GM12878 (cell line): ENCODE data around the gene USP12. TPM values are rescaled to one million over a fixed set of nuclear protein-coding genes. Genes with fewer than 3 reads are reported as not detected.

Source experiments
- ATAC-seq: fragments of 200-7000 bp; cut with Tn5 transposase; 3 replicates; pipeline ENCODE4 v1.9.1; 2020; ENCODE audit warnings: mild to moderate bottlenecking, moderate library complexity
- BruUV-seq: library from RNA; stranded (reverse); fragments of 400-500 nt; replicated peaks from 2 replicates; lab custom pipeline; 2021; lab: Mats Ljungman, UMichigan
- CTCF ChIA-PET: fragments of 300-600 bp; sonication (Branson Sonifier 250); formaldehyde crosslinking; extraction: SDS; loops from one replicate; lab custom pipeline; 2021; ENCODE audit warnings: inconsistent platforms; lab: Yijun Ruan, JAX
- POLR2A ChIA-PET: fragments of 350-600 bp; formaldehyde crosslinking; extraction: SDS; loops from one replicate; lab custom pipeline; 2021; ENCODE audit warnings: inconsistent platforms; lab: Charles Lee
- RAD21 ChIA-PET: fragments of 300-600 bp; sonication (Branson Sonifier 250); formaldehyde crosslinking; loops from one replicate; lab custom pipeline; 2023; ENCODE audit warnings: antibody characterized with exemption; ENCODE audit not compliant: unreplicated experiment; lab: Charles Lee
- SMC1A ChIA-PET: fragments of 300-600 bp; sonication (Branson Sonifier 250); formaldehyde crosslinking; loops from one replicate; lab custom pipeline; 2023; ENCODE audit not compliant: unreplicated experiment, uncharacterized antibody; lab: Charles Lee
- DNase-seq: peaks from one replicate; pipeline ENCODE4 v3.0.0-alpha.2; 2011; ENCODE audit warnings: low read depth, low spot score
- FAIRE-seq: peaks from 3 replicates; lab custom pipeline; 2011; peaks lifted over from hg19 to GRCh38; lab: Jason Lieb, UNC
- H2AFZ ChIP-seq: 2 replicates; pipeline ENCODE4 v1.6.0; 2011; ENCODE audit warnings: low read depth, low read length, control low read depth; ENCODE audit not compliant: control insufficient read depth
- H3K27ac ChIP-seq: 2 replicates; pipeline ENCODE4 v1.5.1; 2011; ENCODE audit warnings: control low read depth; ENCODE audit not compliant: control insufficient read depth, insufficient read depth
- H3K27me3 ChIP-seq, 2 experiments: replicated peaks in 1 of 2; 2 replicates each; pipeline versions ENCODE4 v1.6.0 to v1.6.1; 2011; ENCODE audit warnings: low read length in 1 of 2; ENCODE audit not compliant: control insufficient read depth in 2 of 2, insufficient read depth in 2 of 2
- H3K36me3 ChIP-seq, 2 experiments: 2 replicates each; pipeline ENCODE4 v1.5.1; 2011; ENCODE audit warnings: low read length in 1 of 2; ENCODE audit not compliant: control insufficient read depth in 2 of 2, insufficient read depth in 2 of 2
- H3K4me1 ChIP-seq: 2 replicates; pipeline ENCODE4 v1.6.1; 2011; ENCODE audit warnings: mild to moderate bottlenecking, low read length, moderate library complexity, mixed read lengths; ENCODE audit not compliant: control insufficient read depth, insufficient read depth
- H3K4me2 ChIP-seq: 2 replicates; pipeline ENCODE4 v1.6.0; 2011; ENCODE audit warnings: control low read depth; ENCODE audit not compliant: control insufficient read depth, insufficient read depth
- H3K4me3 ChIP-seq: fragments of 200-600 bp; sonication (generic); 2 replicates; pipeline ENCODE4 v1.5.1; 2016
- H3K79me2 ChIP-seq: 2 replicates; pipeline ENCODE4 v1.6.0; 2011; ENCODE audit warnings: low read length; ENCODE audit not compliant: control insufficient read depth, insufficient read depth
- H3K9ac ChIP-seq: 2 replicates; pipeline ENCODE4 v1.8.0; 2011; ENCODE audit warnings: low read length, control low read depth, mixed read lengths; ENCODE audit not compliant: control insufficient read depth, insufficient read depth
- H3K9me3 ChIP-seq: replicated peaks from 3 replicates; pipeline ENCODE4 v1.5.1; 2011; ENCODE audit warnings: mild to moderate bottlenecking, low read length; ENCODE audit not compliant: control insufficient read depth, insufficient read depth
- H4K20me1 ChIP-seq: 2 replicates; pipeline ENCODE4 v1.6.0; 2011; ENCODE audit not compliant: control insufficient read depth, insufficient read depth
- CBX3 ChIP-seq: fragments of 200-600 bp; sonication (generic); IDR thresholded peaks from 2 replicates; pipeline ENCODE4 v1.6.1; 2016; ENCODE audit warnings: low read depth, borderline replicate concordance
- CEBPB ChIP-seq, 2 experiments: fragments of 150-350 bp in 1 of 2; IDR thresholded peaks; 2 replicates each; pipeline ENCODE4 v1.6.1; 2012 to 2014; ENCODE audit warnings: low read depth in 2 of 2, low read length in 2 of 2, borderline replicate concordance in 1 of 2, inconsistent platforms in 1 of 2
- E4F1 ChIP-seq: fragments of 450-650 bp; IDR thresholded peaks from 2 replicates; pipeline ENCODE4 v1.6.1; 2018; ENCODE audit warnings: borderline replicate concordance, mild to moderate bottlenecking; ENCODE audit not compliant: partially characterized antibody
- GATAD2B ChIP-seq: fragments of 450-650 bp; conservative IDR thresholded peaks from 2 replicates; pipeline ENCODE4 v1.6.1; 2017; ENCODE audit warnings: low read depth, mild to moderate bottlenecking, moderate library complexity
- PKNOX1 ChIP-seq: fragments of 450-650 bp; IDR thresholded peaks from 2 replicates; pipeline ENCODE4 v1.6.1; 2016; ENCODE audit warnings: mild to moderate bottlenecking
- POU2F2 ChIP-seq: IDR thresholded peaks from 3 replicates; pipeline ENCODE4 v1.6.1; 2011; ENCODE audit warnings: low read depth, mild to moderate bottlenecking, low read length, borderline replicate concordance
- SPI1 ChIP-seq: IDR thresholded peaks from 2 replicates; pipeline ENCODE4 v1.6.1; 2011; ENCODE audit warnings: low read depth, mild to moderate bottlenecking, low read length, moderate library complexity, borderline replicate concordance; ENCODE audit not compliant: insufficient read depth
- YBX1 ChIP-seq: fragments of 450-650 bp; IDR thresholded peaks from 2 replicates; pipeline ENCODE4 v1.6.1; 2016; ENCODE audit warnings: antibody characterized with exemption
- ZBED1 ChIP-seq: IDR thresholded peaks from 2 replicates; pipeline ENCODE4 v1.6.1; 2016; ENCODE audit warnings: borderline replicate concordance
- ZNF217 ChIP-seq: fragments of 450-650 bp; IDR thresholded peaks from 2 replicates; pipeline ENCODE4 v1.6.1; 2017; ENCODE audit warnings: antibody characterized with exemption, mild to moderate bottlenecking
- WGBS: methylation state at CpG from one replicate; pipeline ENCODE4 v1.1.6; 2016; ENCODE audit warnings: low lambda C conversion rate; ENCODE audit not compliant: insufficient replicate concordance, insufficient coverage; ENCODE audit errors: missing lambda C conversion rate; 5-methylcytosine and 5-hydroxymethylcytosine counted together
- in situ Hi-C: fragments of 300-500 bp; cut with MboI; formaldehyde crosslinking; loops from 9 replicates; pipeline ENCODE4 v1.14.3; 2018; ENCODE audit warnings: mixed read lengths
- intact Hi-C: fragments of 100-400 bp; cut with micrococcal nuclease; formaldehyde crosslinking; loops from one replicate; pipeline ENCODE4 v1.14.2; 2022; ENCODE audit not compliant: unreplicated experiment
- polyA plus RNA-seq, 11 experiments: library from polyadenylated mRNA; depleted of rRNA in 4 of 11; unstranded in 6 of 11; stranded (reverse) in 5 of 11; fragments of >200 nt; fragmentation: Nextera tagmentation in 4 of 11; fragmentation: Illumina TruSeq in 1 of 11; extraction: Ambion mirVana in 4 of 11; extraction: Trizol in 1 of 11; gene quantifications; 1 replicate in 1 of 11; 2 replicates in 10 of 11; pipeline versions ENCODE4 v1.2.1 to v1.2.3, GENCODE V29; 2011 to 2016; ENCODE audit warnings: inconsistent platforms in 2 of 11, missing spikeins in 2 of 11, low read depth in 1 of 11
- total RNA-seq, 4 experiments: library from RNA; depleted of rRNA in 3 of 4; stranded (reverse); fragments of >200 nt in 3 of 4; fragmentation: Illumina TruSeq in 1 of 4; extraction: Trizol in 1 of 4; gene quantifications; 2 replicates each; pipeline versions ENCODE4 v1.2.1 to v1.2.3, GENCODE V29; 2013 to 2021

The USP12 gene
- total and polyA plus RNA-seq, 10 of the 15 experiments (the other 5 are each of a cell fraction or from before 2014, with no cell fraction given): 3.5 to 32.2 (median 24.6) TPM

DNA sequence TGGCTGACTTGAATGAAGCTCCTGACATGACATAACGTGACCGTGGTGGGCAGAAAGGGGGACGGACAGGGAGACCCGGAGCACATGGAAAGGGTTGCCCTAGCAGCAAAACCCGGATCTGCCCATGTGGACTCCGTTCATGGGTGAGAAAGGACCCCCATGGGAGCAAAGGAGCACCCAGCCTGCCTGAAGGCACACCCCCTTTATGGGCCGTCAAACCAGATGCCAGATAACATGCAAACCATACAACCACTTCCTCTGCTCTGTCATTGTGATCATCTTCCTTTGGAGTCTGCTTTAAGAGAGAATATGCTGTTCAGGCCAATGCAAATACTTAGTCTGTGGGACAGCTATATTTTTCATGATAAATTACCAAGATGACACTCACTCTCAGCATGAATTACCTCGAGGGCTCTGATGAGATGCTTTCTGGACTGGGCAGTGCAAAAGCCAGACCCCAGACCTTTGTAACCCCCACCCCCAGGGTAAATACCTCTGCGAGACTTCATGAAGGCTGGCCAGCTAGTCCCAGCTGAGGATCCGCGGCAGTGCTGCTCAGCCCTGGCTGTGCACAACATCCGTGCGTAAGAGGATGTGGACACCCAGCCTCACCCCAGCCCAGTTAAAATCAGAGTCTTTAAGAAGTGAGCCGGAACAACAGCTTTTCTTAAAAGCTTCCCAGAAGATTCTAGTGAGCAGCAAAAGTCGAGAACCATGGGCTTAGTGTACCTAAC, 126.6 kb downstream of the USP12 start:
- H2AFZ ChIP-seq: no peak overlapping the region; the same call in 1 of the 2 replicates
- H3K4me2 ChIP-seq: 0 out of 2 replicates have a peak overlapping the region, but pooled peaks have one; percentile 34
- no TSS peak for BruUV-seq
- peak; percentile 33 for DNase-seq
- no peak overlapping the region for H3K4me3 ChIP-seq
- peak; percentile 13 for FAIRE-seq
- H3K79me2 ChIP-seq: no peaks in the 10 kb centered on the region
- in situ Hi-C loops (no loop called here), intact Hi-C loops (no loop called here)
- no peaks in the 10 kb centered on the region for H3K9me3 ChIP-seq
- RAD21 ChIA-PET: no interaction called here
- peak; percentile 85 for ATAC-seq
- no peak for TF ChIP-seq ZNF217
- TF ChIP-seq PKNOX1: peak; percentile 42; the same call in 1 of the 2 replicates
- TF ChIP-seq SPI1: peak; percentile 60; the same call in 1 of the 2 replicates
- TF ChIP-seq POU2F2: peak; percentile 53; the same call in 2 of the 3 replicates
- H3K27ac ChIP-seq: no peak overlapping the region
- POLR2A ChIA-PET: no interaction called here
- H3K4me1 ChIP-seq: no peaks in the 10 kb centered on the region
- CTCF ChIA-PET: interaction anchor here (0.8 kb wide), 1 partner anchor 14 kb away, joined by 3 read pairs; no protein-coding TSS in a partner anchor
- no peak overlapping the region for H3K9ac ChIP-seq
- WGBS: 11% methylated on average over 15 of the region's 15 CpGs
- SMC1A ChIA-PET: interaction anchor here (0.7 to 1.2 kb wide), 2 partner anchors 58 to 60 kb away, joined by 4 read pairs; no protein-coding TSS in a partner anchor
- H4K20me1 ChIP-seq: no peaks in the 10 kb centered on the region
- no peaks in the 10 kb centered on the region for H3K36me3 ChIP-seq
- H3K27me3 ChIP-seq: no peaks in the 10 kb centered on the region

DNA sequence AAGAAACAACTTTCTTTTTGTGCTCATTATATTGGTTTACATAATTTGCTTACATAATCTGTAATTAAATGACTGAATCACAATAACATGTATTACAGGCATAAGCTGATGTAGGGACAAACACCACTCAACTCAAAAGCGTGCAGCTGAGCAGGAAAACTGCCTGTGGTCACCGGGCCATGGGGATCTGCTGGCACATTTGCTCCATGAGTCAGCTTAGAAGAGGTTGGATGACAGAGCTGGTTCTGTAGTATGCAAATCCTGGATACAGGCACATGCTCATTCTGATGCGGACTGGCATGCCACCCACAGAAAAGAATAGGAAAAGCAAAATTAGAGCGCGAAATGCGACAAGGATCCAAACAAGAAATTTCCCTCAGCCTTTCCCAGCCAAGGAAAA, 128.6 kb downstream of the USP12 start:
- WGBS: 32% methylated on average over 6 of the region's 6 CpGs
- H3K9ac ChIP-seq: no peak overlapping the region
- H3K27ac ChIP-seq: no peak overlapping the region
- ATAC-seq (no peak), DNase-seq (no peak), FAIRE-seq (no peak)
- no TSS peak for BruUV-seq
- intact Hi-C loops (no loop called here), in situ Hi-C loops (no loop called here)
- no peaks in the 10 kb centered on the region for H3K79me2 ChIP-seq
- H3K36me3 ChIP-seq: no peaks in the 10 kb centered on the region
- H2AFZ ChIP-seq: no peak overlapping the region
- POLR2A ChIA-PET: no interaction called here
- CTCF ChIA-PET: interaction anchor here (0.6 kb wide), 1 partner anchor 104 kb away, joined by 3 read pairs; no protein-coding TSS in a partner anchor
- SMC1A ChIA-PET: no interaction called here
- no peaks in the 10 kb centered on the region for H3K9me3 ChIP-seq
- no peak overlapping the region for H3K4me3 ChIP-seq
- no peaks in the 10 kb centered on the region for H4K20me1 ChIP-seq
- H3K4me2 ChIP-seq: no peak overlapping the region
- no peaks in the 10 kb centered on the region for H3K4me1 ChIP-seq
- no peaks in the 10 kb centered on the region for H3K27me3 ChIP-seq
- RAD21 ChIA-PET: no interaction called here
- TF ChIP-seq CBX3 (no peak), YBX1 (no peak), E4F1 (no peak), ZBED1 (no peak), CEBPB (IDR thresholded peaks at IDR 0.05; ENCODE audit: borderline replicate concordance in 1 of 2, low read depth in 2 of 2, low read length in 2 of 2) (no peak), GATAD2B (no peak)
